H1 (cell line): ENCODE measurements around the gene KCNMB2. TPM values are rescaled to one million over a fixed set of nuclear protein-coding genes. Genes with fewer than 3 reads are reported as not detected.

Experiments used
- CTCF ChIA-PET: fragments of 300-600 bp; sonication (Branson Sonifier 250); formaldehyde crosslinking; loops from one replicate; lab custom pipeline; 2021; ENCODE audit not compliant: partially characterized antibody; lab: Charles Lee
- POLR2A ChIA-PET: fragments of 300-600 bp; sonication (Branson Sonifier 250); formaldehyde crosslinking; loops from one replicate; lab custom pipeline; 2021; ENCODE audit warnings: inconsistent platforms; ENCODE audit not compliant: partially characterized antibody; lab: Charles Lee
- DNase-seq, 2 experiments: peaks; one replicate each; pipeline versions ENCODE4 v3.0.0 to v3.0.0-alpha.2; 2010 to 2022; ENCODE audit warnings: low spot score in 2 of 2, low read depth in 1 of 2, mixed read lengths in 1 of 2
- FAIRE-seq: peaks from 2 replicates; lab custom pipeline; 2011; peaks lifted over from hg19 to GRCh38; lab: Jason Lieb, UNC
- H2AFZ ChIP-seq: 2 replicates; pipeline ENCODE4 v1.8.1; 2012; ENCODE audit warnings: low read length, inconsistent platforms
- H2AK5ac ChIP-seq: 2 replicates; pipeline ENCODE4 v1.6.1; 2013; ENCODE audit warnings: low read depth, low read length
- H2BK120ac ChIP-seq: replicated peaks from 2 replicates; pipeline ENCODE3; 2013; ENCODE audit warnings: low read depth, low read length, inconsistent platforms
- H2BK12ac ChIP-seq: 2 replicates; pipeline ENCODE4 v1.6.1; 2013; ENCODE audit warnings: low read depth, low read length
- H2BK15ac ChIP-seq: 2 replicates; pipeline ENCODE4 v1.6.1; 2013; ENCODE audit warnings: low read length
- H2BK20ac ChIP-seq: 2 replicates; pipeline ENCODE4 v1.6.1; 2013; ENCODE audit warnings: low read length
- H2BK5ac ChIP-seq: 2 replicates; pipeline ENCODE4 v1.6.1; 2013; ENCODE audit warnings: low read depth, low read length
- H3K14ac ChIP-seq: 2 replicates; pipeline ENCODE4 v1.6.1; 2013; ENCODE audit warnings: inconsistent platforms; ENCODE audit not compliant: insufficient read length
- H3K18ac ChIP-seq: 2 replicates; pipeline ENCODE4 v1.6.1; 2013; ENCODE audit warnings: low read length; ENCODE audit errors: extremely low read depth
- H3K23ac ChIP-seq: 2 replicates; pipeline ENCODE4 v1.6.1; 2013; ENCODE audit warnings: inconsistent platforms; ENCODE audit not compliant: insufficient read length
- H3K23me2 ChIP-seq: 2 replicates; pipeline ENCODE4 v1.6.1; 2013; ENCODE audit warnings: low read depth, low read length
- H3K27ac ChIP-seq: 2 replicates; pipeline ENCODE4 v1.6.1; 2011; ENCODE audit warnings: low read depth, low read length, inconsistent platforms
- H3K27me3 ChIP-seq, 4 experiments: replicated peaks in 1 of 4; 1 replicate in 1 of 4; 2 replicates in 3 of 4; pipeline versions ENCODE4 v1.6.1 to v1.8.1; 2011 to 2013; ENCODE audit warnings: low read length in 3 of 4, mild to moderate bottlenecking in 3 of 4, inconsistent platforms in 2 of 4, mixed read lengths in 2 of 4, moderate library complexity in 1 of 4; ENCODE audit not compliant: control insufficient read depth in 3 of 4, insufficient read depth in 3 of 4; ENCODE audit errors: extremely low read depth in 1 of 4
- H3K36me3 ChIP-seq, 4 experiments: 2 replicates each; pipeline versions ENCODE4 v1.6.1 to v1.8.1; 2011 to 2013; ENCODE audit warnings: mild to moderate bottlenecking in 4 of 4, low read length in 3 of 4, moderate library complexity in 2 of 4, control low read depth in 1 of 4, inconsistent platforms in 1 of 4; ENCODE audit not compliant: insufficient read depth in 4 of 4, control insufficient read depth in 2 of 4
- H3K4ac ChIP-seq: replicated peaks from 2 replicates; pipeline ENCODE3; 2013; ENCODE audit warnings: low read length, low read depth, mixed read lengths, inconsistent platforms; ENCODE audit not compliant: insufficient read length
- H3K4me1 ChIP-seq, 4 experiments: replicated peaks in 1 of 4; 1 replicate in 1 of 4; 2 replicates in 3 of 4; pipeline versions ENCODE4 v1.6.1 to v1.8.1; 2011 to 2013; ENCODE audit warnings: low read length in 3 of 4, inconsistent platforms in 2 of 4, mixed read lengths in 1 of 4; ENCODE audit not compliant: insufficient read depth in 4 of 4, control insufficient read depth in 3 of 4
- H3K4me2 ChIP-seq, 2 experiments: 2 replicates each; pipeline versions ENCODE4 v1.6.1 to v1.8.1; 2011 to 2013; ENCODE audit warnings: low read depth in 2 of 2, low read length in 2 of 2, control low read depth in 1 of 2, inconsistent platforms in 1 of 2, mild to moderate bottlenecking in 1 of 2; ENCODE audit not compliant: insufficient read depth in 1 of 2
- H3K4me3 ChIP-seq, 4 experiments: fragments of 200-600, 300-600 bp in 1 of 4; sonication (generic), shearing (Covaris generic), sonication (Bioruptor Twin) in 1 of 4; 2 replicates each; pipeline versions ENCODE4 v1.5.1 to v1.8.1; 2011 to 2016; ENCODE audit warnings: low read length in 4 of 4, low read depth in 3 of 4, control low read depth in 2 of 4, inconsistent platforms in 2 of 4, mild to moderate bottlenecking in 2 of 4, mixed read lengths in 1 of 4, moderate library complexity in 1 of 4; ENCODE audit not compliant: insufficient read depth in 2 of 4; ENCODE audit errors: extremely low read depth in 1 of 4
- H3K56ac ChIP-seq: replicated peaks from 2 replicates; pipeline ENCODE3; 2013; ENCODE audit warnings: low read depth, mild to moderate bottlenecking, mixed read lengths, low read length, inconsistent platforms; ENCODE audit not compliant: insufficient read length
- H3K79me1 ChIP-seq: 2 replicates; pipeline ENCODE4 v1.6.1; 2013; ENCODE audit warnings: low read depth, low read length, control low read depth
- H3K79me2 ChIP-seq, 2 experiments: 2 replicates each; pipeline versions ENCODE4 v1.6.1 to v1.8.1; 2012 to 2013; ENCODE audit warnings: low read length in 2 of 2, mild to moderate bottlenecking in 2 of 2, inconsistent platforms in 1 of 2; ENCODE audit not compliant: insufficient read depth in 2 of 2, control insufficient read depth in 1 of 2
- H3K9ac ChIP-seq, 4 experiments: replicated peaks in 1 of 4; 1 replicate in 1 of 4; 2 replicates in 3 of 4; pipeline versions ENCODE4 v1.6.1 to v1.8.1; 2011 to 2013; ENCODE audit warnings: low read depth in 3 of 4, low read length in 3 of 4, control low read depth in 2 of 4, mild to moderate bottlenecking in 2 of 4, moderate library complexity in 2 of 4, inconsistent platforms in 1 of 4; ENCODE audit errors: extremely low read depth in 1 of 4
- H3K9me3 ChIP-seq, 2 experiments: 2 replicates each; pipeline versions ENCODE4 v1.6.1 to v1.8.1; 2012 to 2013; ENCODE audit warnings: mild to moderate bottlenecking in 2 of 2, moderate library complexity in 2 of 2, control low read depth in 1 of 2, inconsistent platforms in 1 of 2, low read depth in 1 of 2, low read length in 1 of 2, mixed read lengths in 1 of 2; ENCODE audit not compliant: insufficient read depth in 2 of 2
- H4K20me1 ChIP-seq, 2 experiments: replicated peaks in 1 of 2; 2 replicates each; pipeline versions ENCODE3 to v1.8.1; 2011 to 2013; ENCODE audit warnings: inconsistent platforms in 2 of 2, low read length in 2 of 2, mild to moderate bottlenecking in 1 of 2; ENCODE audit not compliant: insufficient read depth in 2 of 2, control insufficient read depth in 1 of 2
- H4K5ac ChIP-seq: 2 replicates; pipeline ENCODE4 v1.6.1; 2013; ENCODE audit warnings: low read length, low read depth, mixed read lengths, inconsistent platforms; ENCODE audit not compliant: insufficient read length
- H4K8ac ChIP-seq: 2 replicates; pipeline ENCODE4 v1.8.0; 2013; ENCODE audit warnings: mild to moderate bottlenecking, moderate library complexity, low read length, inconsistent platforms; ENCODE audit not compliant: insufficient read depth; ENCODE audit errors: extremely low read depth
- H4K91ac ChIP-seq: replicated peaks from 2 replicates; pipeline ENCODE3; 2013; ENCODE audit warnings: low read length, mixed read lengths, inconsistent platforms; ENCODE audit not compliant: insufficient read length
- WGBS, 2 experiments: shearing (Covaris generic) in 1 of 2; methylation state at CpG; one replicate each; pipeline versions ENCODE4 v1.1.6 to v1.1.7; 2013 to 2015; ENCODE audit warnings: low lambda C conversion rate in 2 of 2, mixed read lengths in 2 of 2, inconsistent platforms in 1 of 2, low coverage in 1 of 2, missing lambda C conversion rate in 1 of 2; ENCODE audit not compliant: insufficient replicate concordance in 2 of 2, insufficient coverage in 1 of 2, insufficient read length in 1 of 2; ENCODE audit errors: extremely low coverage in 1 of 2, missing lambda C conversion rate in 1 of 2; 5-methylcytosine and 5-hydroxymethylcytosine counted together
- polyA plus RNA-seq, 7 experiments: library from polyadenylated mRNA; depleted of rRNA in 3 of 7; stranded (reverse) in 5 of 7; unstranded in 2 of 7; fragments of >200 nt in 5 of 7; fragments of 200-250 nt in 2 of 7; gene quantifications; 1 replicate in 5 of 7; 2 replicates in 1 of 7; 4 replicates in 1 of 7; pipeline versions ENCODE4 v1.2.1 to v1.2.3, GENCODE V29; 2011 to 2013; ENCODE audit warnings: missing spikeins in 2 of 7, mixed read lengths in 2 of 7
- total RNA-seq: library from RNA; stranded (reverse); fragmentation: NEBNext Ultra II Directional; extraction: Animal tissue kit (Norgen Biotek cat#: 25700); gene quantifications from 2 replicates; pipeline ENCODE4 v1.2.1, GENCODE V29; 2021

Gene KCNMB2
- total and polyA plus RNA-seq, 2 of the 8 experiments (the other 6 are each of a cell fraction or from before 2014, with no cell fraction given), result not detected

GRCh38 chr3:178676942-178677790 is 140.9 kb downstream of the KCNMB2 start:
- Histone ChIP-seq H4K5ac (no peak overlapping the region), H3K4me3 (no peak overlapping the region), H2AK5ac (no peak overlapping the region), H3K27me3 (no peaks in the 10 kb centered on the region), H2BK12ac (no peak overlapping the region), H2BK120ac (no peak overlapping the region), H3K14ac (no peak overlapping the region), H4K8ac (no peak overlapping the region), H4K20me1 (no peaks in the 10 kb centered on the region), H3K4me1 (no peaks in the 10 kb centered on the region), H3K79me2 (no peaks in the 10 kb centered on the region), H3K27ac (no peak overlapping the region), H4K91ac (no peak overlapping the region), H3K4ac (no peak overlapping the region), H3K23me2 (no peaks in the 10 kb centered on the region), H3K56ac (no peak overlapping the region), H2BK20ac (no peak overlapping the region), H2BK5ac (no peak overlapping the region), H3K23ac (no peak overlapping the region), H3K36me3 (no peaks in the 10 kb centered on the region), H2BK15ac (no peak overlapping the region), H2AFZ (no peak overlapping the region), H3K9ac (no peak overlapping the region), H3K9me3 (no peaks in the 10 kb centered on the region), H3K79me1 (no peaks in the 10 kb centered on the region), H3K4me2 (no peak overlapping the region), H3K18ac (no peak overlapping the region)
- CTCF ChIA-PET, result interaction anchor here (0.6 to 1.4 kb wide), 2 partner anchors 9 to 71 kb away, joined by 3 to 4 read pairs; no protein-coding TSS in a partner anchor
- no peak for FAIRE-seq
- POLR2A ChIA-PET, result no interaction called here
- WGBS, 2 experiments, result 92% methylated on average over 9 of the region's 9 CpGs; no CpG with 5 or more reads in 1 of the 2 experiments
- DNase-seq, result no peak
